ENCODE data around the gene ILKAP.

GRCh38 chr2:238154570-238154969 is 48.9 kb downstream of the ILKAP start:
- TF ChIP-seq CTCF (IDR thresholded peaks at IDR 0.05; ENCODE audit: low read length), result no peak
- TF ChIP-seq EZH2phosphoT487 (IDR thresholded peaks at IDR 0.05; ENCODE audit: low read length), result no peak
- no peak for TF ChIP-seq EZH2 (optimal IDR thresholded peaks at IDR 0.05; ENCODE audit: low read depth, low read length)

All from MM.1S (cell line).